ENCODE measurements around the gene C1orf198. TPM values are rescaled to one million over a fixed set of nuclear protein-coding genes. Genes with fewer than 3 reads are reported as not detected.

C1orf198 gene
- total and polyA plus RNA-seq, 2 of the 4 experiments (the other 2 are of a cell fraction), result 67.4 to 76.2 TPM

- H3K4me1 ChIP-seq (ENCODE audit: control insufficient read depth, insufficient read depth, low read length), result no peaks in the 10 kb centered on the region
- H2BK5ac ChIP-seq (ENCODE audit: low read depth, low read length, poor library complexity, severe bottlenecking), result no peak overlapping the region
- H3K18ac ChIP-seq (ENCODE audit: low read depth, low read length), result no peak overlapping the region
- TF ChIP-seq RCOR1 (IDR thresholded peaks at IDR 0.05; ENCODE audit: insufficient replicate concordance, low read length), result no peak
- no peak for TF ChIP-seq USF2 (IDR thresholded peaks at IDR 0.05; ENCODE audit: low read depth, low read length)
- no peak for TF ChIP-seq MAZ (IDR thresholded peaks at IDR 0.05; ENCODE audit: borderline replicate concordance, low read depth, low read length)
- no peak for TF ChIP-seq SMC3 (IDR thresholded peaks at IDR 0.05; ENCODE audit: low read depth, low read length)
- no peak for TF ChIP-seq RAD21 (IDR thresholded peaks at IDR 0.05; ENCODE audit: low read length)
- TF ChIP-seq RFX5 (IDR thresholded peaks at IDR 0.05; ENCODE audit: low read depth, low read length), result no peak
- TF ChIP-seq FOS (IDR thresholded peaks at IDR 0.05; ENCODE audit: low read depth, low read length), result no peak
- TF ChIP-seq NFE2L2 (IDR thresholded peaks at IDR 0.05; ENCODE audit: low read depth, low read length), result no peak
- no peak for TF ChIP-seq ELK1 (IDR thresholded peaks at IDR 0.05; ENCODE audit: borderline replicate concordance, low read depth, low read length)
- no peak for TF ChIP-seq CEBPB (IDR thresholded peaks at IDR 0.05; ENCODE audit: low read depth, low read length)
- TF ChIP-seq CHD1 (IDR thresholded peaks at IDR 0.05; ENCODE audit: low read depth, low read length), result no peak
- TF ChIP-seq POLR2A (IDR thresholded peaks at IDR 0.05; ENCODE audit: low read depth, low read length), result no peak
- TF ChIP-seq CTCF (conservative IDR thresholded peaks at IDR 0.05; ENCODE audit: low read depth, low read length), result no peak
- no peak for TF ChIP-seq MXI1 (IDR thresholded peaks at IDR 0.05; ENCODE audit: borderline replicate concordance, low read depth, low read length)
- no peak for TF ChIP-seq MAFK (IDR thresholded peaks at IDR 0.05; ENCODE audit: low read depth, low read length)
- TF ChIP-seq BHLHE40 (IDR thresholded peaks at IDR 0.05; ENCODE audit: low read depth, low read length), result no peak
- H2AFZ ChIP-seq (replicated peaks; ENCODE audit: low read length, poor library complexity), result no peak overlapping the region
- no peak overlapping the region for H3K14ac ChIP-seq (replicated peaks; ENCODE audit: low read depth, low read length)
- dilution Hi-C loops (cut with HindIII; ENCODE audit: low sequenced_read_pairs, unreplicated experiment) (no loop called here), in situ Hi-C loops (cut with MboI; ENCODE audit: low sequenced_read_pairs) (loop anchor here (5.0 kb wide), 1 partner anchor 415 kb away; no protein-coding TSS in a partner anchor), intact Hi-C loops (cut with micrococcal nuclease) (no loop called here)
- WGBS, 2 experiments (ENCODE audit: extremely low coverage in 2 of 2, insufficient read length in 1 of 2), result 72% methylated on average over 4 of the region's 13 CpGs; no CpG with 5 or more reads in 1 of the 2 experiments
- H3K9me1 ChIP-seq (ENCODE audit: insufficient read depth, low read length), result no peaks in the 10 kb centered on the region
- H4K8ac ChIP-seq (ENCODE audit: low read depth in 2 of 2, low read length in 2 of 2), result no peak overlapping the region
- no peak overlapping the region for H3K27ac ChIP-seq (ENCODE audit: insufficient read depth, low read length)
- H3K27me3 ChIP-seq (ENCODE audit: control insufficient read depth, insufficient read depth, low read length), result no peaks in the 10 kb centered on the region
- CTCF ChIA-PET, result interaction anchor here (0.9 to 2.4 kb wide), 6 partner anchors 10 to 668 kb away, joined by 3 to 20 read pairs (median 4); no protein-coding TSS in a partner anchor
- no peak overlapping the region for H2BK120ac ChIP-seq (ENCODE audit: low read depth, low read length)
- no peak overlapping the region for H3K9ac ChIP-seq (ENCODE audit: low read depth, low read length)
- no peak overlapping the region for H2AK5ac ChIP-seq (ENCODE audit: low read depth, low read length)
- no peak overlapping the region for H3K23ac ChIP-seq (ENCODE audit: low read depth, low read length)
- H4K91ac ChIP-seq (ENCODE audit: insufficient read depth, low read depth, low read length), result no peak overlapping the region
- no peak overlapping the region for H3K4me2 ChIP-seq (ENCODE audit: low read depth, low read length)
- no peaks in the 10 kb centered on the region for H3K79me1 ChIP-seq (ENCODE audit: low read depth in 1 of 2, low read length in 2 of 2)
- H2BK15ac ChIP-seq (ENCODE audit: low read depth, low read length), result no peak overlapping the region
- no peak overlapping the region for H3K4ac ChIP-seq (ENCODE audit: low read depth, low read length)
- no peak for ATAC-seq (ENCODE audit: low read depth)
- H3K56ac ChIP-seq (ENCODE audit: extremely low read depth, insufficient read depth, low read length), result no peak overlapping the region
- H4K5ac ChIP-seq (ENCODE audit: low read depth, low read length), result no peak overlapping the region
- H3K9me3 ChIP-seq (ENCODE audit: control insufficient read depth, insufficient read depth, low read length), result no peaks in the 10 kb centered on the region
- H3K36me3 ChIP-seq (ENCODE audit: control insufficient read depth, insufficient read depth, low read length), result no peaks in the 10 kb centered on the region
- no TSS peak for BruUV-seq (replicated peaks)
- H2BK20ac ChIP-seq (ENCODE audit: low read depth, low read length), result no peak overlapping the region
- no peak for DNase-seq
- no peak overlapping the region for H2AK9ac ChIP-seq (replicated peaks; ENCODE audit: low read depth, low read length, poor library complexity)
- no peak overlapping the region for H3K4me3 ChIP-seq (ENCODE audit: insufficient read depth, low read depth, low read length)
- H4K20me1 ChIP-seq (ENCODE audit: insufficient read depth, low read length), result no peaks in the 10 kb centered on the region; the same call in 1 of the 2 replicates
- POLR2A ChIA-PET (ENCODE audit: unreplicated experiment), result no interaction called here
Observed at GRCh38 chr1:230797376-230797920, 70.9 kb downstream of the C1orf198 start.

Measured in IMR-90 (cell line).